H9 (cell line): ENCODE data around the gene ZNF512. TPM values are rescaled to one million over a fixed set of nuclear protein-coding genes. Genes with fewer than 3 reads are reported as not detected.
"Not testable (repeated sequence)": the region's sequence is repeated elsewhere in the genome, so short reads cannot be mapped to it uniquely, and the experiment has no call there.

ENCODE experiments used
- DNase-seq: peaks from one replicate; pipeline ENCODE4 v3.0.0-alpha.2; 2017
- H2AFZ ChIP-seq: one replicate; pipeline ENCODE4 v1.6.1; 2013; ENCODE audit warnings: mild to moderate bottlenecking, low read length, control low read depth, moderate library complexity
- H2AK5ac ChIP-seq: 2 replicates; pipeline ENCODE4 v1.6.1; 2013; ENCODE audit warnings: low read length, control low read depth, mixed read lengths; ENCODE audit not compliant: insufficient read length
- H2BK120ac ChIP-seq: one replicate; pipeline ENCODE4 v1.6.1; 2013; ENCODE audit warnings: low read depth, mild to moderate bottlenecking, low read length, control low read depth, inconsistent platforms; ENCODE audit not compliant: poor library complexity, severe bottlenecking
- H2BK12ac ChIP-seq: 2 replicates; pipeline ENCODE4 v1.6.1; 2013; ENCODE audit warnings: low read length, control low read depth, mixed read lengths, low read depth; ENCODE audit not compliant: insufficient read length
- H2BK15ac ChIP-seq: 2 replicates; pipeline ENCODE4 v1.6.1; 2013; ENCODE audit warnings: low read depth, low read length, control low read depth
- H2BK20ac ChIP-seq: one replicate; pipeline ENCODE4 v1.6.1; 2013; ENCODE audit warnings: low read depth, mild to moderate bottlenecking, low read length, control low read depth, inconsistent platforms; ENCODE audit not compliant: poor library complexity, severe bottlenecking
- H2BK5ac ChIP-seq: 2 replicates; pipeline ENCODE4 v1.6.1; 2013; ENCODE audit warnings: low read length, control low read depth, mixed read lengths; ENCODE audit not compliant: insufficient read length
- H3K14ac ChIP-seq: 2 replicates; pipeline ENCODE4 v1.6.1; 2013; ENCODE audit warnings: low read length, control low read depth; ENCODE audit not compliant: insufficient read depth
- H3K18ac ChIP-seq: 2 replicates; pipeline ENCODE4 v1.6.1; 2013; ENCODE audit warnings: low read depth, mild to moderate bottlenecking, mixed read lengths, low read length, control low read depth; ENCODE audit not compliant: insufficient read length
- H3K23ac ChIP-seq: 2 replicates; pipeline ENCODE4 v1.6.1; 2013; ENCODE audit warnings: low read length, control low read depth, mixed read lengths, low read depth; ENCODE audit not compliant: insufficient read length
- H3K23me2 ChIP-seq: 2 replicates; pipeline ENCODE4 v1.6.1; 2013; ENCODE audit warnings: low read depth, mild to moderate bottlenecking, mixed read lengths, low read length, control low read depth; ENCODE audit not compliant: insufficient read length, poor library complexity, severe bottlenecking
- H3K27ac ChIP-seq: 2 replicates; pipeline ENCODE4 v1.5.1; 2013; ENCODE audit warnings: low read length, control low read depth, mixed read lengths, low read depth; ENCODE audit not compliant: insufficient read length
- H3K27me3 ChIP-seq: 2 replicates; pipeline ENCODE4 v1.6.1; 2013; ENCODE audit warnings: low read length, control low read depth, inconsistent platforms; ENCODE audit not compliant: insufficient read depth
- H3K4ac ChIP-seq: 2 replicates; pipeline ENCODE4 v1.6.1; 2013; ENCODE audit warnings: low read depth, mild to moderate bottlenecking, control low read depth, inconsistent platforms, low read length, moderate library complexity
- H3K4me1 ChIP-seq: 2 replicates; pipeline ENCODE4 v1.6.1; 2013; ENCODE audit warnings: low read length, control low read depth, inconsistent platforms; ENCODE audit not compliant: insufficient read depth
- H3K4me2 ChIP-seq: 2 replicates; pipeline ENCODE4 v1.6.1; 2013; ENCODE audit warnings: low read length, control low read depth, mixed read lengths; ENCODE audit not compliant: insufficient read length, insufficient read depth
- H3K56ac ChIP-seq: 2 replicates; pipeline ENCODE4 v1.6.1; 2013; ENCODE audit warnings: low read depth, mild to moderate bottlenecking, mixed read lengths, low read length, control low read depth; ENCODE audit not compliant: insufficient read length
- H3K79me1 ChIP-seq: 2 replicates; pipeline ENCODE4 v1.6.1; 2013; ENCODE audit warnings: low read depth, mild to moderate bottlenecking, moderate library complexity, low read length, control low read depth, inconsistent platforms; ENCODE audit not compliant: insufficient read depth, poor library complexity, severe bottlenecking
- H3K79me2 ChIP-seq: 2 replicates; pipeline ENCODE4 v1.6.1; 2013; ENCODE audit warnings: low read length, control low read depth, inconsistent platforms; ENCODE audit not compliant: insufficient read depth
- H3K9ac ChIP-seq: 2 replicates; pipeline ENCODE4 v1.6.1; 2013; ENCODE audit warnings: low read length, control low read depth, mixed read lengths; ENCODE audit not compliant: insufficient read length; ENCODE audit errors: extremely low read depth
- H3K9me3 ChIP-seq: one replicate; pipeline ENCODE4 v1.6.1; 2013; ENCODE audit warnings: low read depth, low read length, inconsistent platforms; ENCODE audit not compliant: control insufficient read depth
- H3T11ph ChIP-seq: one replicate; pipeline ENCODE4 v1.6.1; 2013; ENCODE audit warnings: mild to moderate bottlenecking, low read length, control low read depth, inconsistent platforms
- H4K20me1 ChIP-seq: one replicate; pipeline ENCODE4 v1.6.1; 2013; ENCODE audit not compliant: control insufficient read depth, insufficient read length, insufficient read depth
- H4K5ac ChIP-seq: 2 replicates; pipeline ENCODE4 v1.6.1; 2013; ENCODE audit warnings: low read depth, mild to moderate bottlenecking, mixed read lengths, low read length, control low read depth; ENCODE audit not compliant: insufficient read length
- H4K8ac ChIP-seq: replicated peaks from 2 replicates; pipeline ENCODE4 v1.6.1; 2013; ENCODE audit warnings: low read length, control low read depth, mixed read lengths, low read depth; ENCODE audit not compliant: insufficient read length
- H4K91ac ChIP-seq: 2 replicates; pipeline ENCODE4 v1.6.1; 2013; ENCODE audit warnings: low read depth, mild to moderate bottlenecking, moderate library complexity, mixed read lengths, low read length, control low read depth; ENCODE audit not compliant: insufficient read length
- H3K27ac Mint-ChIP-seq, 3 experiments: 2 replicates in 2 of 3; 3 replicates in 1 of 3; pipeline ENCODE4 v1.8.0; 2020 to 2021; ENCODE audit warnings: mixed read lengths in 3 of 3, mild to moderate bottlenecking in 1 of 3, moderate library complexity in 1 of 3
- H3K27me3 Mint-ChIP-seq: 2 replicates; pipeline ENCODE4 v1.8.0; 2021; ENCODE audit warnings: low read depth, mild to moderate bottlenecking, moderate library complexity, mixed read lengths
- H3K36me3 Mint-ChIP-seq, 3 experiments: 2 replicates in 2 of 3; 3 replicates in 1 of 3; pipeline ENCODE4 v1.8.0; 2020 to 2021; ENCODE audit warnings: low read depth in 3 of 3, mixed read lengths in 3 of 3; ENCODE audit not compliant: insufficient read depth in 1 of 3
- H3K4me1 Mint-ChIP-seq, 2 experiments: 2 replicates each; pipeline ENCODE4 v1.8.0; 2020; ENCODE audit warnings: mixed read lengths in 2 of 2
- H3K4me3 Mint-ChIP-seq, 2 experiments: 2 replicates in 1 of 2; 3 replicates in 1 of 2; pipeline ENCODE4 v1.8.0; 2020 to 2021; ENCODE audit warnings: mild to moderate bottlenecking in 2 of 2, mixed read lengths in 2 of 2, moderate library complexity in 1 of 2
- H3K9me3 Mint-ChIP-seq, 2 experiments: 2 replicates in 1 of 2; 3 replicates in 1 of 2; pipeline ENCODE4 v1.8.0; 2020; ENCODE audit warnings: mild to moderate bottlenecking in 2 of 2, mixed read lengths in 2 of 2, moderate library complexity in 1 of 2
- WGBS: extraction: QIAGEN DNeasy Blood & Tissue Kit; methylation state at CpG from one replicate; pipeline ENCODE4 v1.1.7; 2013; ENCODE audit warnings: missing lambda C conversion rate, low lambda C conversion rate, mixed read lengths; ENCODE audit not compliant: insufficient read length; ENCODE audit errors: extremely low coverage; 5-methylcytosine and 5-hydroxymethylcytosine counted together
- total RNA-seq: library from RNA; stranded (reverse); gene quantifications from 2 replicates; pipeline ENCODE4 v1.2.1, GENCODE V29; 2021

Gene ZNF512
- total RNA-seq, 1 experiment from 2014 or later: 38.2 TPM

DNA sequence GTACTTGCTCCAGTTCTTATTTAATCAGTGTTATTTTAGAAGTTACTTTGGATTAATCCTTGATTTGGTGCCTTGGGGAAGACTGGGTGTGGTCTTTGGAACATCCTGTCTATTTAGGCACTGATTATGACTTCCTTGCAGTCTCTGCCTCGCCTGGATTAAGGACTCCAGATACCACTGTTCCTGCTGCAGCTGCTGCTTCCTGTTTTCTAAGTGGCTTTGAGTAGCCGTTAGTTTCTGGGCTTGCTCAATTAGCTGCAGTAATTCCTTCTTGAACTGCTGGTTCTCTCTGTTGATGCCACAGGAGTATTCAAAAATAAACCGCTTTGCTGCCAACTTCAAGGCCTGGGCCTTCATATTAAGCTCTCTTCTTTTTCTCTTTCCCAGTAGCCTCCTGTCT, 44.1 kb downstream of the ZNF512 start:
- not testable (repeated sequence) for H3K27me3 Mint-ChIP-seq, H3K27ac ChIP-seq, H3K79me2 ChIP-seq, H3K27me3 ChIP-seq, H2BK20ac ChIP-seq, H2BK120ac ChIP-seq, H2BK12ac ChIP-seq, H3K14ac ChIP-seq, H3K9ac ChIP-seq, H2BK15ac ChIP-seq, H3K4me2 ChIP-seq, H2AFZ ChIP-seq, H3K9me3 Mint-ChIP-seq, H4K20me1 ChIP-seq, H3K23me2 ChIP-seq, H3K4me3 Mint-ChIP-seq, H4K8ac ChIP-seq, H3K79me1 ChIP-seq, H3K4me1 ChIP-seq, H4K91ac ChIP-seq, H3T11ph ChIP-seq, H4K5ac ChIP-seq, H3K23ac ChIP-seq, H2AK5ac ChIP-seq, H3K4ac ChIP-seq, H3K9me3 ChIP-seq, H3K56ac ChIP-seq, H2BK5ac ChIP-seq, DNase-seq, H3K18ac ChIP-seq
- Mint-ChIP-seq H3K36me3 (peaks cover 13 to 36% (median 30%) of the 10 kb centered on the region in 3 experiments), H3K27ac (0 out of 7 replicates have a peak overlapping the region, but pooled peaks of 2 of the 3 experiments have one; percentile 20 to 46), H3K4me1 (peaks cover 13 to 33% of the 10 kb centered on the region in 2 experiments)
- no CpG with 5 or more reads among the region's 3 CpGs for WGBS
